ENCODE results near the gene LARP4B. TPM values are rescaled to one million over a fixed set of nuclear protein-coding genes. Genes with fewer than 3 reads are reported as not detected.

The LARP4B gene
- total RNA-seq, 1 donor from 2014 or later = 64.2 TPM

DNA sequence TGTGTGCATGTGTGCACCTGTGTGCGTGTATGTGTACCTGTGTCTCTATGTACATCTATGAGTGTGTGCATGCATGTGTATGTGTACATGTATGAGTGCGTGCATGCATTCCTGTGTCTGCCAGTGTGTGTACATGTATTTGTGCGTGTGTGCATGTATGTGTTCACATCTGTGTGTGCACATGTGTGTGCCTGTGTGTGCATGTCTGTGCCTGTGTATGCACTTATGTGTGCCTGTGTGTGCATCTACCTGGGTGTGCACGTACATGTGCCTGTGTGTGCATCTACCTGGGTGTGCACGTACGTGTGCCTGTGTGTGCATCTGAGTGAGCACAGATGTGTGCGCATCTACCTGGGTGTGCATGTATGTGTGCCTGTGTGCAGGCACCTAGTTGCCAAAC is 139.9 kb downstream of the LARP4B start:
- H3K36me3 ChIP-seq = no peaks in the 10 kb centered on the region
- no peak overlapping the region for H3K27ac ChIP-seq (replicated peaks)
- no peak overlapping the region for H3K4me3 ChIP-seq
- peaks cover 17% of the 10 kb centered on the region for H3K4me1 ChIP-seq
- peaks cover under 1% of the 10 kb centered on the region for H3K9me3 ChIP-seq (replicated peaks)
- H3K27me3 ChIP-seq (ENCODE audit: low read depth) = no peaks in the 10 kb centered on the region
- DNase-seq = no peak
- TF ChIP-seq, protein P1, sequence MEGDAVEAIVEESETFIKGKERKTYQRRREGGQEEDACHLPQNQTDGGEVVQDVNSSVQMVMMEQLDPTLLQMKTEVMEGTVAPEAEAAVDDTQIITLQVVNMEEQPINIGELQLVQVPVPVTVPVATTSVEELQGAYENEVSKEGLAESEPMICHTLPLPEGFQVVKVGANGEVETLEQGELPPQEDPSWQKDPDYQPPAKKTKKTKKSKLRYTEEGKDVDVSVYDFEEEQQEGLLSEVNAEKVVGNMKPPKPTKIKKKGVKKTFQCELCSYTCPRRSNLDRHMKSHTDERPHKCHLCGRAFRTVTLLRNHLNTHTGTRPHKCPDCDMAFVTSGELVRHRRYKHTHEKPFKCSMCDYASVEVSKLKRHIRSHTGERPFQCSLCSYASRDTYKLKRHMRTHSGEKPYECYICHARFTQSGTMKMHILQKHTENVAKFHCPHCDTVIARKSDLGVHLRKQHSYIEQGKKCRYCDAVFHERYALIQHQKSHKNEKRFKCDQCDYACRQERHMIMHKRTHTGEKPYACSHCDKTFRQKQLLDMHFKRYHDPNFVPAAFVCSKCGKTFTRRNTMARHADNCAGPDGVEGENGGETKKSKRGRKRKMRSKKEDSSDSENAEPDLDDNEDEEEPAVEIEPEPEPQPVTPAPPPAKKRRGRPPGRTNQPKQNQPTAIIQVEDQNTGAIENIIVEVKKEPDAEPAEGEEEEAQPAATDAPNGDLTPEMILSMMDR (IDR thresholded peaks at IDR 0.05; ENCODE audit: borderline replicate concordance) = no peak
- intact Hi-C loops (cut with micrococcal nuclease) = no loop called here

DNA sequence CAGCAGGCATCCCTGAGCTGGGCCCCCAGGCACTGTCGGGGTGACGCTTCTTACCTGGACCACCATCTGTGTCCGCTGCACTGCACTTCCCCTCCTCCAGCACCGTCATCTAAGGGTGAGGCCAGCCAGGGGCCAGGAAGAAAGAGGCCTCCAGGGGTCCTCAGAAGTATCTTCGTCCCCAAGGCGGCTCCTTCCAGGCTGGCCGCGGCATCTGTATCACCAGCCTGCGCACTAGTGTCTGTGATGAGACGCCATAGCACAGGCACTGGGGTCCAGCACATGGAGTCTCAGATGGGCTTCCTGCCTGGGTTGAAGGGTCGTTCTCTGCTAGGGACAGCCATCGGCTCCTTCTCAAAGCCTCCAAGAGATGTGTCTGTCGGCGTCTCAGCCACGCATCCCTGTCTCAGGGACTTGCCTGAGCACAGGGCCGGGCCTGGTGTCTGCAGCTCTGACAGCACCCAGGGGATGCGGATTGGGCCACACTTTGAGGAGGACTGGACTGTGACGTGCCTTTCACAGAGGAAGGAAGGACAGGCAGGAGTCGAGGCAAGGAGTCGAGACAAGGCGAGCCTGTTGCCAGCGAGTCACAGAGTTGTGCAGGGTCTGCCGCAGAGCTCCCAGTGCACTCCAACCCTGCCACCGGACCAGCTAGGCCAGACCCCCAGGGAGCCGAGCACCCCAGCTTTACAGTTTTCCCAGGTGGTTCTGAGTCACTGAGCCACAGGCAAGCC is 140.5 kb downstream of the LARP4B start:
- no peak overlapping the region for H3K4me3 ChIP-seq
- no peak for DNase-seq
- H3K27ac ChIP-seq (replicated peaks) = no peak overlapping the region
- intact Hi-C loops (cut with micrococcal nuclease) = no loop called here
- H3K9me3 ChIP-seq (replicated peaks) = no peaks in the 10 kb centered on the region
- H3K36me3 ChIP-seq = no peaks in the 10 kb centered on the region
- TF ChIP-seq, protein P1 (IDR thresholded peaks at IDR 0.05; ENCODE audit: borderline replicate concordance) = no peak
- H3K4me1 ChIP-seq = peaks cover 17% of the 10 kb centered on the region
- H3K27me3 ChIP-seq (ENCODE audit: low read depth) = peaks cover under 1% of the 10 kb centered on the region

DNA sequence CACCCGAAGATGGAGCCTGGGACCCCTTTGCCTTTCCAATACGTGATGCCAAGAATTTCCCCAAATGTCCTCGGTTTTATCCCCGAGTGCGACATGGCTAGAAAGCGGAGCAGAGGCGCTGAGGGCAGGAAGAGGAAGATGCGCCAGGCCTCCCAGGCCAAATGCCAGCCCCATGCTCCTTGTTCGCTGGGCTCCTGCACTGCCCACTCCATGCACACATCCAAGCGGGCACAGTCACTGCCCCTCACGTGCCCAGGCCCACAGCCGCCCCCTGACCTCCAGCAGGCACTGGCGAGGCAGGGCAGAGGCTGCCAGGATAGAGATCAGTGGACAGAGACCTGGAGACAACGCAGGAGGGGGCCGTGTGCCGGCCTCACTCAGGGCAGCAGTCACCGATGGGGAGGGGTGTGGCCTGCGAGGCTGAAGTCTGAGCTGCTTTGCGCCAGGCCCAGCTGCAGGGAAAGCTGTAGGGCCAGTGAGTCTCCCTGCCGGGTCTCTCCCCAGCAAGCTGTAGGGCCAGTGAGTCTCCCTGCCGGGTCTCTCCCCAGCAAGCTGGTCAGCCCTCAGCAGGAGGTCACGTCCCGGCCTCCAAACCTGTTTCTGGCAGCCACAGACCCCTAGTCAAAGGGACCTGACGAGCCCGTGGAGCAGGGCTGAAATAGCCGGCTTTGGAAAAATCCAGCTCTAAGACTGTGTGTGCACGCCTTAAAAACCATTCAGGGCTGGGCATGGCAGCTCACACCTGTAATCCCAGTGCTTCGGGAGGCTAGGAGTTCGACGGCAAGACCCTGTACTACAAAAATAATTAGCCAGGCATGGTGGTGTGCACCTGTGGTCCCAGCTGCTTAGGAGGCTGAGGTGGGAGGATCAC is 141.4 kb downstream of the LARP4B start:
- DNase-seq = no peak
- peaks cover 10% of the 10 kb centered on the region for H3K27me3 ChIP-seq (ENCODE audit: low read depth)
- H3K4me1 ChIP-seq = peaks cover 18% of the 10 kb centered on the region
- H3K36me3 ChIP-seq = no peaks in the 10 kb centered on the region
- no peak overlapping the region for H3K27ac ChIP-seq (replicated peaks)
- H3K9me3 ChIP-seq (replicated peaks) = no peaks in the 10 kb centered on the region
- peak overlapping the region; percentile 60 for H3K4me3 ChIP-seq
- TF ChIP-seq, protein P1 (IDR thresholded peaks at IDR 0.05; ENCODE audit: borderline replicate concordance) = no peak
- intact Hi-C loops (cut with micrococcal nuclease) = no loop called here

DNA sequence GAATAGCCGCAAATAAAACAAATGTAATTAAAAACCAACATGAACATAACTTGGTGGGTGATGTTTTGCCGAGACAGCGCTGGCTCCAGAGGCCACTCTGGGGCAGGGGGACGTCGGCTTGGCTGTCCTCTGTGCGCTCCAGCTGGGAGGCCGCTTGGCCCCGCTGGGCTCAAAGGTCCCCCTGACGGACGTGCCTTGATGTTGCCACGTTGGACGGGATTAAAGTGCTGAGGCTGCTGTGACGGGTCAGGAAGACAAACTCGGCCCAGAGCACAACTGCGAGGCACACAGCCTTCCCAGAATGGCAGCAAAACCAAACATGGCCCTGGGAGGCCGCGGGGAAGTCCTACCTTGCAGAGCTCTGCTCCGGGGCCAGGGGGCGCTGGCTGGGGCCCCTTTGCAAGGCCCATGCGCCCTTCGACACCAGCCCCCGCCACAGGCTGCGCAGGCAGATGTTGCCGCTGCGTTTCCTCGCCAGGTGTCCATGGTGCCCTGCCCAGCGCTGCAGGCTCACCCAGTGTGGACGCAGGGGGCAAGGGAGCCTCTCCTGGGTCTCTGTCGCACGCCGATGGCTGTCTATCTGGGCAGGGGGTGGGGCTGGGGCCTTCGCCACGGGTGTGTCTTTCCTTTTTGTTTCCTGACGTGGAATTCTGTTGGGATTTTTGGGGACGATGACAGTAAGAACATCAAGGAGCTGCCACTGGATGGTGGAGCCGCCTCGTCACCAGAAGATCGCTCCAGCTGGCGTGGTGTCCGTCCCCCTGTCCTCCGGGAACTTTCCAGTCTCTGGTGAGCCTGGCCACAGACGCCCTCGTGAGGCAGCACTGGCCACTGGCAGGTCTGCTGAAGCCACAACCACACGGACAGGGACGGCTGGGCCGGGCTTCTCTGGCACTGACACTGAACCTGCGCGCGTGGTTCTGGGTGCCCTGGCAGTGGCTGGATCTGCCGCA is 142.4 kb downstream of the LARP4B start:
- H3K36me3 ChIP-seq = no peaks in the 10 kb centered on the region
- no peak overlapping the region for H3K27ac ChIP-seq (replicated peaks)
- peaks cover 18% of the 10 kb centered on the region for H3K27me3 ChIP-seq (ENCODE audit: low read depth)
- TF ChIP-seq, protein P1 (IDR thresholded peaks at IDR 0.05; ENCODE audit: borderline replicate concordance) = peak; percentile 79
- no peaks in the 10 kb centered on the region for H3K9me3 ChIP-seq (replicated peaks)
- peak; percentile 76 for DNase-seq
- H3K4me1 ChIP-seq = peaks cover 27% of the 10 kb centered on the region
- H3K4me3 ChIP-seq = peak overlapping the region; percentile 60
- intact Hi-C loops (cut with micrococcal nuclease) = no loop called here
